Trophoblast cell (in vitro differentiated cells and primary cell): Measurements from ENCODE around the gene PLCE1.

Source experiments
- DNase-seq, 2 donors: peaks; one replicate each; pipeline ENCODE4 v3.0.0-alpha.2; 2016
- H2AFZ ChIP-seq: 2 replicates; pipeline ENCODE4 v1.6.1; 2013; ENCODE audit warnings: low read length, moderate library complexity, mild to moderate bottlenecking; ENCODE audit not compliant: insufficient read depth, poor library complexity
- H2AK5ac ChIP-seq: 2 replicates; pipeline ENCODE4 v1.6.1; 2013; ENCODE audit warnings: mild to moderate bottlenecking, low read length
- H2BK120ac ChIP-seq: 2 replicates; pipeline ENCODE4 v1.6.1; 2013; ENCODE audit warnings: low read length, mild to moderate bottlenecking, moderate library complexity; ENCODE audit not compliant: insufficient read depth, poor library complexity
- H2BK12ac ChIP-seq: 2 replicates; pipeline ENCODE4 v1.6.1; 2013; ENCODE audit warnings: mild to moderate bottlenecking, low read length, moderate library complexity
- H2BK5ac ChIP-seq: 2 replicates; pipeline ENCODE4 v1.6.1; 2013; ENCODE audit warnings: low read length, low read depth, moderate library complexity, mild to moderate bottlenecking; ENCODE audit not compliant: poor library complexity
- H3K14ac ChIP-seq: 2 replicates; pipeline ENCODE4 v1.6.1; 2013; ENCODE audit warnings: mild to moderate bottlenecking, low read length
- H3K18ac ChIP-seq: 2 replicates; pipeline ENCODE4 v1.6.1; 2013; ENCODE audit warnings: mild to moderate bottlenecking, low read length
- H3K23ac ChIP-seq: 2 replicates; pipeline ENCODE4 v1.6.1; 2013; ENCODE audit warnings: low read length
- H3K27ac ChIP-seq: 2 replicates; pipeline ENCODE4 v1.5.1; 2013; ENCODE audit warnings: low read depth, mild to moderate bottlenecking, inconsistent platforms, low read length, moderate library complexity
- H3K27me3 ChIP-seq: 2 replicates; pipeline ENCODE4 v1.6.1; 2013; ENCODE audit warnings: inconsistent platforms, mild to moderate bottlenecking, low read length, moderate library complexity; ENCODE audit not compliant: insufficient read depth
- H3K36me3 ChIP-seq, 2 experiments: 1 replicate in 1 of 2; 2 replicates in 1 of 2; pipeline ENCODE4 v1.6.1; 2013; ENCODE audit warnings: low read length in 2 of 2, mild to moderate bottlenecking in 2 of 2, moderate library complexity in 1 of 2; ENCODE audit not compliant: insufficient read depth in 2 of 2, control insufficient read depth in 1 of 2
- H3K4ac ChIP-seq: 2 replicates; pipeline ENCODE4 v1.6.1; 2013; ENCODE audit warnings: low read depth, mild to moderate bottlenecking, low read length, moderate library complexity
- H3K4me1 ChIP-seq, 2 experiments: 1 replicate in 1 of 2; 2 replicates in 1 of 2; pipeline ENCODE4 v1.6.1; 2013; ENCODE audit warnings: low read length in 2 of 2, mild to moderate bottlenecking in 2 of 2, moderate library complexity in 1 of 2; ENCODE audit not compliant: insufficient read depth in 2 of 2, control insufficient read depth in 1 of 2
- H3K4me2 ChIP-seq: 2 replicates; pipeline ENCODE4 v1.6.1; 2013; ENCODE audit warnings: inconsistent platforms, mild to moderate bottlenecking, low read length, moderate library complexity
- H3K4me3 ChIP-seq: 2 replicates; pipeline ENCODE4 v1.5.1; 2013; ENCODE audit warnings: mild to moderate bottlenecking, low read depth, low read length, inconsistent platforms
- H3K79me1 ChIP-seq: one replicate; pipeline ENCODE4 v1.6.1; 2013; ENCODE audit warnings: low read length
- H3K79me2 ChIP-seq: 2 replicates; pipeline ENCODE4 v1.6.1; 2013; ENCODE audit warnings: low read length, mild to moderate bottlenecking; ENCODE audit not compliant: control insufficient read depth, insufficient read depth, poor library complexity
- H3K9ac ChIP-seq: 2 replicates; pipeline ENCODE4 v1.6.1; 2013; ENCODE audit warnings: mild to moderate bottlenecking, low read length
- H3K9me3 ChIP-seq: 2 replicates; pipeline ENCODE4 v1.6.1; 2013; ENCODE audit warnings: low read depth, mild to moderate bottlenecking, control low read depth, inconsistent platforms, low read length; ENCODE audit not compliant: insufficient read depth
- H4K12ac ChIP-seq: 2 replicates; pipeline ENCODE4 v1.6.1; 2013; ENCODE audit warnings: low read depth, mild to moderate bottlenecking, low read length, moderate library complexity
- H4K8ac ChIP-seq: 2 replicates; pipeline ENCODE4 v1.6.1; 2013; ENCODE audit warnings: low read depth, mild to moderate bottlenecking, low read length, moderate library complexity
- H4K91ac ChIP-seq: one replicate; pipeline ENCODE4 v1.6.1; 2013; ENCODE audit warnings: low read depth, mild to moderate bottlenecking, low read length, moderate library complexity
- WGBS: extraction: QIAGEN DNeasy Blood & Tissue Kit; methylation state at CpG from one replicate; pipeline ENCODE4 v1.1.7; 2013; ENCODE audit warnings: missing lambda C conversion rate; ENCODE audit not compliant: insufficient read length, insufficient coverage; ENCODE audit errors: extremely low coverage; 5-methylcytosine and 5-hydroxymethylcytosine counted together

Gene PLCE1

DNA sequence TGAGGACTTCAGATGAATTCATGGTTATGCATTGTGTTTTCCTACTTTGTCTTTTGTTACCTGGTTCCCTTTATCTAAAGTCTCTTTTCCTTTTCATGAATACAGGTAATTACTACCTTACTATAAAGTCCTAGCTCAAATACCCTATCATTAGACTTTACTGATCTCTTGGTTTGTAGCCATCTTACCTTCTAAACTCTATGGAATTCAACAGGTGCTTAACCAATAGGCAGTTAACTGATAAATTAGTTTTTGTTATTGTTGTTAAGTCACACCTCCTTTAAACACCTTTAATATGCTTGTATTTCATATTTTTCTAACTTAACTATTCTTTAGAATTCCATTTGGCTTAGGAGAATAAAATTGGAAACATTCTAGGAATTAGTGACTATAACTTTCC lies 30.7 kb downstream of the PLCE1 start:
- Histone ChIP-seq H4K8ac (no peak overlapping the region), H3K23ac (no peak overlapping the region), H2BK5ac (no peak overlapping the region), H2BK120ac (no peak overlapping the region), H3K79me1 (no peaks in the 10 kb centered on the region), H3K14ac (no peak overlapping the region), H3K27me3 (no peaks in the 10 kb centered on the region), H3K4me3 (no peak overlapping the region), H2AFZ (no peak overlapping the region), H4K91ac (no peak overlapping the region), H3K79me2 (no peaks in the 10 kb centered on the region), H3K9ac (no peak overlapping the region), H3K4me2 (no peak overlapping the region), H3K4ac (no peak overlapping the region), H2AK5ac (no peak overlapping the region), H3K4me1 (no peaks in the 10 kb centered on the region), H3K9me3 (no peaks in the 10 kb centered on the region), H3K36me3 (no peaks in the 10 kb centered on the region), H2BK12ac (no peak overlapping the region), H4K12ac (no peak overlapping the region), H3K18ac (no peak overlapping the region), H3K27ac (no peak overlapping the region)
- no peak for DNase-seq

DNA sequence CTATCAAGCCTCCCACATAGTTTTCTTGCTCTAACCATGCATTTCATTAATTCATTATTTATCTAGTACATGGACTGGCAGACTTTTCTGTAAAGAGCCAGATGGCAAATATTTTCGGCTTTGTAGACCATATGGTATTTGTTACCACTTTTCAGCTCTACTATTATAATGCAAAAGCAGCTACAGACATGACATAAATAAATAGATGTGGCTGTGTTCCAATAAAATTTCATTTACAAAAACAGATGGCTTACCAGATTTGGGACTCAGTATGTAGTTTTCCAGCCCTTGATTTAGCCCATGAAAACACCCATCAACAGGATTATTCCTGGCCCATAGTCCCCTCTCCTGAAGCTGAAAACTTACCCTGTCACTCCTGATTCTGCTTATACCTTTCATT lies 32.1 kb downstream of the PLCE1 start:
- Histone ChIP-seq H4K12ac (no peak overlapping the region), H3K27ac (no peak overlapping the region), H2AK5ac (no peak overlapping the region), H4K8ac (no peak overlapping the region), H3K23ac (no peak overlapping the region), H4K91ac (no peak overlapping the region), H3K79me1 (no peaks in the 10 kb centered on the region), H3K4ac (no peak overlapping the region), H3K14ac (no peak overlapping the region), H2AFZ (no peak overlapping the region), H2BK120ac (no peak overlapping the region), H3K18ac (no peak overlapping the region), H2BK5ac (no peak overlapping the region), H3K27me3 (no peaks in the 10 kb centered on the region), H3K4me2 (no peak overlapping the region), H2BK12ac (no peak overlapping the region), H3K4me1 (no peaks in the 10 kb centered on the region), H3K79me2 (no peaks in the 10 kb centered on the region), H3K36me3 (no peaks in the 10 kb centered on the region), H3K4me3 (no peak overlapping the region), H3K9ac (no peak overlapping the region), H3K9me3 (no peaks in the 10 kb centered on the region)
- no CpG with 5 or more reads among the region's 1 CpG for WGBS
- DNase-seq = no peak

GRCh38 chr10:94027197-94027596 lies 33.5 kb downstream of the PLCE1 start:
- no CpG with 5 or more reads among the region's 2 CpGs for WGBS
- H4K8ac ChIP-seq = no peak overlapping the region

DNA sequence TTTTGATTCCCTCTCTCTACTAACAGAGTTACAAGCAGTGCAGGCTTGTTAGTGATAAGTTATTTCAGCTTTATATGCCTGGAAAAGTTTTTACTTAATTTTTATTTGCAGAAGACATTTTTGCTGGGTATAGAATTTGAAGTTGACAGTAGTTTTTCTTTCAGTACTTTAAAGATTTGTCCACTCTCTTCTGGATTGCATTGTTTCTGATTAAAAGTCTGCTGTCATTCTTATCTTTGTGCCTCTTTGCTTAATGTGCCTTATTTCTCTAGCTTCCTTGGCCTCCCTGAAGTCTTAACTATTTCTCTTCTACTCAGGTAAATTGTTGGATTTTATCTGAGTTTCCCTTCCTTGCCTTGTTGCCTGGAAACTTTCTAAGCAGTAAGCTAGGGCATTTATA lies 36.2 kb downstream of the PLCE1 start:
- no peak overlapping the region for H4K91ac ChIP-seq
- H4K8ac ChIP-seq = no peak overlapping the region
- no peaks in the 10 kb centered on the region for H3K79me1 ChIP-seq
- H3K27ac ChIP-seq = no peak overlapping the region
- H3K9me3 ChIP-seq = no peaks in the 10 kb centered on the region
- H2BK5ac ChIP-seq = no peak overlapping the region
- no peak overlapping the region for H2BK12ac ChIP-seq
- H3K9ac ChIP-seq = no peak overlapping the region
- no peaks in the 10 kb centered on the region for H3K79me2 ChIP-seq
- no peak overlapping the region for H3K14ac ChIP-seq
- no peak overlapping the region for H4K12ac ChIP-seq
- H3K4me2 ChIP-seq = no peak overlapping the region
- no peak overlapping the region for H3K4ac ChIP-seq
- no peak overlapping the region for H3K4me3 ChIP-seq
- no peaks in the 10 kb centered on the region for H3K4me1 ChIP-seq
- H2AFZ ChIP-seq = no peak overlapping the region
- no peak overlapping the region for H2AK5ac ChIP-seq
- no peak overlapping the region for H3K23ac ChIP-seq
- no peaks in the 10 kb centered on the region for H3K36me3 ChIP-seq
- no peak for DNase-seq
- no peak overlapping the region for H3K18ac ChIP-seq
- no peaks in the 10 kb centered on the region for H3K27me3 ChIP-seq
- no peak overlapping the region for H2BK120ac ChIP-seq

More at GRCh38 chr10:94027197-94027596, 33.5 kb downstream of the PLCE1 start:
- H3K4ac ChIP-seq = no peak overlapping the region
- no peaks in the 10 kb centered on the region for H3K36me3 ChIP-seq
- no peak overlapping the region for H3K9ac ChIP-seq
- H3K9me3 ChIP-seq = no peaks in the 10 kb centered on the region
- no peak overlapping the region for H2BK12ac ChIP-seq
- H2BK5ac ChIP-seq = no peak overlapping the region
- no peaks in the 10 kb centered on the region for H3K27me3 ChIP-seq
- no peak overlapping the region for H3K14ac ChIP-seq
- H3K79me2 ChIP-seq = no peaks in the 10 kb centered on the region
- no peak overlapping the region for H2AFZ ChIP-seq
- DNase-seq = no peak
- no peak overlapping the region for H3K4me3 ChIP-seq
- no peak overlapping the region for H4K91ac ChIP-seq
- no peak overlapping the region for H3K4me2 ChIP-seq
- H4K12ac ChIP-seq = no peak overlapping the region
- H3K4me1 ChIP-seq = no peaks in the 10 kb centered on the region
- H2BK120ac ChIP-seq = no peak overlapping the region
- no peak overlapping the region for H2AK5ac ChIP-seq
- no peak overlapping the region for H3K27ac ChIP-seq
- no peak overlapping the region for H3K23ac ChIP-seq
- H3K79me1 ChIP-seq = no peaks in the 10 kb centered on the region
- no peak overlapping the region for H3K18ac ChIP-seq
